NK-92 (cell line): Measurements from ENCODE around the gene KRTAP4-3.
"Not testable (repeated sequence)": the region's sequence is repeated elsewhere in the genome, so short reads cannot be mapped to it uniquely, and the experiment has no call there.

Experiments used
- DNase-seq: peaks from one replicate; lab custom pipeline; 2025; ENCODE audit not compliant: unreplicated experiment; lab: John Stamatoyannopoulos, UW

The KRTAP4-3 gene

GRCh38 chr17:41119696-41120690 lies 48.0 kb downstream of the KRTAP4-3 start:
- DNase-seq: not testable (repeated sequence)

- no peak for DNase-seq
Observed at GRCh38 chr17:41118721-41119120, 49.3 kb downstream of the KRTAP4-3 start.

GRCh38 chr17:41117846-41118386 lies 50.1 kb downstream of the KRTAP4-3 start, which contains the start of gene KRTAP4-11:
Gene KRTAP4-11 (minus strand): TSS chr17:41118373. CDS start chr17:41118315, 58 bp downstream.
- DNase-seq: not testable (repeated sequence)
